Ectodermal cell (in vitro differentiated cells): ENCODE measurements around the gene AOAH.
"Not testable (repeated sequence)": the region's sequence is repeated elsewhere in the genome, so short reads cannot be mapped to it uniquely, and the experiment has no call there.

ENCODE experiments used
- H3K27ac ChIP-seq: 2 replicates; pipeline ENCODE4 v1.7.0; 2013; ENCODE audit warnings: mild to moderate bottlenecking, low read depth, low read length; ENCODE audit not compliant: insufficient read depth, poor library complexity, severe bottlenecking
- H3K27me3 ChIP-seq: 2 replicates; pipeline ENCODE4 v1.7.0; 2013; ENCODE audit warnings: mild to moderate bottlenecking, low read length; ENCODE audit not compliant: insufficient read depth, control insufficient read depth, poor library complexity, severe bottlenecking
- H3K36me3 ChIP-seq: one replicate; pipeline ENCODE4 v1.7.0; 2013; ENCODE audit warnings: low read length; ENCODE audit not compliant: control insufficient read depth, insufficient read depth
- H3K4me1 ChIP-seq: one replicate; pipeline ENCODE4 v1.7.0; 2013; ENCODE audit warnings: low read length; ENCODE audit not compliant: control insufficient read depth, insufficient read depth
- H3K4me3 ChIP-seq: 2 replicates; pipeline ENCODE4 v1.7.0; 2013; ENCODE audit warnings: low read depth, low read length, control low read depth; ENCODE audit not compliant: insufficient read depth
- H3K9me3 ChIP-seq: 2 replicates; pipeline ENCODE4 v1.7.0; 2013; ENCODE audit warnings: mild to moderate bottlenecking, low read length, moderate library complexity; ENCODE audit not compliant: control insufficient read depth
- WGBS, 2 experiments: methylation state at CpG; one replicate each; pipeline ENCODE4 v1.1.7; 2013; ENCODE audit warnings: missing lambda C conversion rate in 2 of 2; 5-methylcytosine and 5-hydroxymethylcytosine counted together

The AOAH gene

DNA sequence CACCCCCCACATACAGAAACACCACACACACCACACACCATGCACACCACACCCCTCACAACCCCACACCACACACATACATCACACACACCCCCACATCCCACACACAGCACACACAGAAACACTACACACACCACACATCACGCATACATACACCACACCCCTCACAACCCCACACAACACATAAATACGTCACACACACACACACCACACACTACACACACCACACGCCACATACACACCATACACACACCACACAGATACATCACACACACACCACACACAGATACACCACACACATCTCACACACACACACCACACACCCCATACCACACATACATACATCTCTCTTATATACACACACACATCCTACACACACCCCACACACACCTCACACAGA lies 208.4 kb downstream of the AOAH start:
- Histone ChIP-seq H3K4me3 (no peak overlapping the region), H3K36me3 (no peaks in the 10 kb centered on the region), H3K27ac (no peak overlapping the region), H3K4me1 (peaks cover 8% of the 10 kb centered on the region), H3K9me3 (no peaks in the 10 kb centered on the region), H3K27me3 (no peaks in the 10 kb centered on the region)
- 88 to 90% methylated on average over 3 of the region's 3 CpGs for WGBS, 2 experiments

DNA sequence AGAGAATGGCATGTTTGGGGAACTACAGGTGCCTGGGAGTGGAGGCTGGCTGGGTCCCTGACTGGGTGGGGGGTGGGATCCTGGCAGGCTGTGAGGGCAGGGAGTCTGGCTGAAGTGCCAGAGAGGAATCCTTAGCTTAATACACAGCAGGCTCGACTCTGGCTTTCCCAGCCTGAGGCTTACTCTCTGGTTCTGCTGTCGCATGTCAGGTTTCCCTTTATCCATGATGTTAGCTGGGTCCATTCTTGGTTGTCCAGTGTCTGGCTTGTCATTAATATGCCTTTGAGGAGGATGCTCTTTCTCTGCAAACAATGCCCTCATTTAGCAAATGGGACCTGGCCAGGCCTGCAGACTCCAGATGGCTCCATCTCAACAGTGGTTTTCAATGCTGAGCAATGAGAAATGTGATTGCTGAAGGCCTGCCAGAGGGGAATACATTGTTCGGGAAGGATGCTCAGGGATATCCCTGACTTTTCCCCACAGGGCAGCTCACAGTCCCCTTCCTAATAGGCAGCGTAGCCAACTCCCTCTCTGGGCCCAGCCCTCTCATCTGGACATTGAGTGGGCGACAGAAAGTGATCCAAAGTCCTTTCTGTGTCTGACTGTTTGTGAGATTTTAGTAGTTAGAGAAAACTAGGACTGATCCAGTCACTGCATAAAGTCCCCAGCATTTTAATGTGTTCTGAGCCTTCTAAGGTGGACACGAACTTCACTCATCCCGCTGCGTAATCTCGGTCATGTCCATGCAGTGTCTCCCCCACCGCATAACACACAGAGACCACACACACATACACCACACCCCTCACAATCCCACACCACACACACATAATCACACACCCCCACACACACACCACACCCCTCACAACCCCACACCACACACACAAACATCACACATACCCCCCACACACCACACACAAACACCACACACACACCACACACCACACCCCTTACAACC lies 209.7 kb downstream of the AOAH start:
- H3K36me3 ChIP-seq, result no peaks in the 10 kb centered on the region
- H3K27me3 ChIP-seq, result no peaks in the 10 kb centered on the region
- peaks cover 8% of the 10 kb centered on the region for H3K4me1 ChIP-seq
- H3K4me3 ChIP-seq, result no peak overlapping the region
- 87 to 91% methylated on average over 10 of the region's 10 CpGs for WGBS, 2 experiments
- peak overlapping the region; percentile 6 for H3K27ac ChIP-seq
- no peaks in the 10 kb centered on the region for H3K9me3 ChIP-seq

DNA sequence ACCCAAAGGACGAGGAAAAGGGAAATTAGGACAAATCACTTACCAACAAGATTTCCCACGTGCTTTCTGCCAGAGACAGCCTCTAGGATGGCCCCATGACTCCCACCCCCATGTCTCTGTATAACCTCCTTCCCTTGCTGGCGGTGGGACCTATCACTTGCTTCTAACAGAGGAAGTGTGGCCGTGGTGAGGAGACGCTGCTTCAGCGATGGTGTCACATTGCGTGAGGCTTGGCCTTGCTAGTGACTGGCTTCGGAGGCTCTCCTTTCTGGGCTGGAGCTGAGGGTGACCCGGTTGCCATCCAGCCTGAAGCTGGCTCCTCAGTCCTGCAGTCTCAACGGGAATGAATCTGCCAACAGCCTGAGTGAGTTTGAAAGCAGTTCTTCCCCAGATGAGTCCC lies 210.9 kb downstream of the AOAH start:
- Histone ChIP-seq H3K36me3 (no peaks in the 10 kb centered on the region), H3K9me3 (no peaks in the 10 kb centered on the region)

DNA sequence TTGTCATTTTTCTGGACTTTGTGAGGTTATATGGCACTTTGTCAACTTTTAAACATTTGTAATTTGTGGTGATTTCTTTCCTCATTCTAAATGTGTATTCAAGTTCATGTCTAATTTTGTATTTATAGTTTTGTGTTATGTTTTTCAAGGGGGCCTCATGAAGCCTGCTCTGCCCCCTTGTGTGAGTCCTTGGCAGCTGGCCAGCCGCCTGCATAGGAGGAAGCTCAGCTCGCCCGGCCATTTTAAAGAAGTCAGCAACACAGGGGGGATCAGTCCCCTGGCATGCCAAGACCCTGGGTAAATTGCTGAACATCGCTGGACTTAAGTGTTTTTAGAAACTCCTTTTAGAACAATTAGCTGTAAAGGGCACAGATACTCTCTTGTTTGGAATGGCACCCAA lies 211.7 kb downstream of the AOAH start:
- Histone ChIP-seq H3K36me3 (no peaks in the 10 kb centered on the region), H3K27ac (no peak overlapping the region), H3K9me3 (no peaks in the 10 kb centered on the region), H3K4me1 (peaks cover 8% of the 10 kb centered on the region), H3K27me3 (no peaks in the 10 kb centered on the region), H3K4me3 (no peak overlapping the region)
- WGBS, 2 experiments, result 88 to 90% methylated on average over 4 of the region's 4 CpGs

More for the DNA sequence above, 210.9 kb downstream of the AOAH start:
- Histone ChIP-seq H3K27me3 (no peaks in the 10 kb centered on the region), H3K4me3 (no peak overlapping the region), H3K27ac (no peak overlapping the region), H3K4me1 (peaks cover 8% of the 10 kb centered on the region)
- WGBS, 2 experiments, result 95 to 96% methylated on average over 10 of the region's 10 CpGs

DNA sequence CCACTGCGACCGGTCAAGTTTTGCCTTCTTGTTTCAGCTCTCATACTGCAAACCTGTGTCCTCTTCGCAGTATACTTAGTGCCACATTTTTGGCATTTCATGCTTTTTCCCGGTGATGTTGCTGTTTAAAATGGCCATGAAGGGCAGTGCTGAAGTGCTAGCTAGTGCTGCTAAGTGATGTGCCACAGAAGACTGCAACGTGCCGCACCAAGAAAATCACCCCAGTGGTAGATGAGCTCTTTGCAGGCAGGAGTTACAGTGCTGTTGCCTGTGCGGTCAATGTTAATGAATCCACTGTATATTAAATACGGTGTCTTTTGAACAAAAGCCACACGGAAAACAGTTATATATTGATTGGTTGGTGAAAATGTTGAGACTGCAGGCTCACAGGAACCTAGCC lies 214.3 kb downstream of the AOAH start:
- no peaks in the 10 kb centered on the region for H3K27me3 ChIP-seq
- no peaks in the 10 kb centered on the region for H3K36me3 ChIP-seq
- 91% methylated on average over 9 of the region's 9 CpGs for WGBS, 2 experiments
- H3K9me3 ChIP-seq, result no peaks in the 10 kb centered on the region
- H3K27ac ChIP-seq, result no peak overlapping the region
- no peak overlapping the region for H3K4me3 ChIP-seq
- no peaks in the 10 kb centered on the region for H3K4me1 ChIP-seq

DNA sequence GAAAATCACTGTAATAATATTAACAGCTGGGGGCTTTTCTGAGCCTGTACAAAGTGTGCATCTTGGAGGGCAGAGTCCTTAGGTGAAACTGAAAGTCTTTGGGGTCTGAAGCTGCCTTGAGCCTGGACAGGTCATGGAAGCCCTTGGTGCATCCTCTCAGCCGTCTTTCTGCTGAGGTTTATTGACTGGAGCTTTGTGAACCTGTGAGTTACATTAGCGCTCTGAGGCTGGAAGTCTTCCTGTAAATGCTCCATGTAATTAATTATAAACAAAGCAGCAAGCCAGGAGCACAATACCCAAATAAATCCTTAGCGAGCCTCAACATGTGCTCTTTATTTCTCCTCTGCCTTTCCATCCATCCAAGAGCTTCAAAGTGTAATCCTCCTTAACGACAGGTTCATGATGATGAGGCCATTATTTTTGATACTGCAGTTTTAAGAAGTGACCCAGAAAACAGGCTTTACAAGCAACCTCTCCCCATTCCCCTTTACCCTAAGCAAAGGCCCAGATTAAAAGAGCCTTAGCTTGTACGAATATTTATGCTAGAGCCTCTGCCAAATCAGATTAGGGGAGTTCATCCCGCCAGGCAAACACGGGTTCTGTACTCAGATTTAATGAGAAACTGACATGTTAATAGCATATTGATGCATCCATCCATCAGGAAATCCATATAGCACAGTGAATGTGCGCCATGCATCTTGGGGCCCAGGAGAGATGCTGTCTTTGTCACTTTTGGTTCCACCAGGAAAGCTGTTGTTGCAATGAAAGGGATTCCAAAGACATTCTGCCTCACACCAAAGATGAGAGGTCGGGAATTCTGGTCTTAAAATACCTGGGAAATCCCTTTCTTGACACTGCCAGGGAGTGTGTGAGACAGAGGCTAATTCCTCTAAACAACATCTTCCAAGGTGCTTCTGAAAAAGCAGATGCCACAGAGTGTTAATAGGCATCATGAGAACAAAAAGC lies 216.5 kb downstream of the AOAH start:
- no peak overlapping the region for H3K4me3 ChIP-seq
- H3K9me3 ChIP-seq, result no peaks in the 10 kb centered on the region
- H3K4me1 ChIP-seq, result no peaks in the 10 kb centered on the region
- H3K27me3 ChIP-seq, result no peaks in the 10 kb centered on the region
- no peaks in the 10 kb centered on the region for H3K36me3 ChIP-seq
- H3K27ac ChIP-seq, result no peak overlapping the region
- 75 to 83% methylated on average over 9 of the region's 9 CpGs for WGBS, 2 experiments

DNA sequence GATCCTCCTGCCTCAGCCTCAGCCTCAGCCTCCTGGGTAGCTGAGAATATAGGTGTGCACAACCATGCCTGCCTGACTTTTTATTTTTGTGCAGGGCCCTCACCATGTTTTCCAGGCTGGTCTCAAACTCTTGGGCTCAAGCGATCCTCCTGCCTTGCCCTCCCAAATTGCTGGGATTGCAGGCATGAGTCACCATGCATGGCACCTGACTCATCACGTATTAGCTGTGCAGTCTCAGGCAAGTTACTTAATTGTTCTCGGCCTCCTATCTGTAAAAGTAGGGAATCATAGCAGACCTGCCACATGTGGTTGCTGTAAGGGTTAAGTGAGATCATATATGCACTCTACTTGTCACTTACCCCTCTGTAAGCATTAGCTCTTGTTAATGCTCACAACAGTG lies 217.5 kb downstream of the AOAH start:
- H3K27ac ChIP-seq, result no peak overlapping the region
- WGBS, 2 experiments, result 93 to 98% methylated on average over 3 of the region's 3 CpGs

DNA sequence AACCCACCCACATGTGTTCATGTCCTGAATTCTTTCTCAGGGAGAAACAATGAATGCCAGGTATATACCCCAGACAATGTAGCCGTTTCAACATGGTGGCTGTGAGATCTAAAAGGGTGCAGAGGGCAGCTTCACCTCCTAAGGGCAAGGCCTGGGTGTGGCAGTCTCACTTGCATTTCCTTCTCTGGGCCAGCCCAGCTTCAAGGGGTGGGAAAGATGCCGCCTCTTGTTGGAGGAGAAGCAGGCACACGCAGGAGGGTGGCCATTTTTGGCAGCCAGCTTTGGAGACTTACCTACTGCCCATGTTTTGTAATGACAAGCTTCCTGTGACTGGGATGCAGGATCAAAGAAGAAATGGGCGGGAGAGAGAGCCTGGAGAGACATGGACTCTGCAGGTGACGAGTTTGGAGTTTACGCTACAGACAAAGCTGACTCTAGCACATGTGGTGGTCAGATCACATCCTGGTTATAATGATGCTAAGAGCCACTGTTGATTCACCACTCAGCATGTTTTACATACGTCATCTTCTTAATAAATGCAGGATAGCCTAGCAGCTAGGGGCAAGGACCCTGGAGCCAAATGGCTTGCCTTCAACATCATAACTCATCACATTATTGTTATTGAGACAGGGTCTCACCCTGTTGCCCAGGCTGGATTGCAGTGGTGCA lies 218.0 kb downstream of the AOAH start:
- Histone ChIP-seq H3K4me3 (no peak overlapping the region), H3K9me3 (no peaks in the 10 kb centered on the region), H3K27me3 (no peaks in the 10 kb centered on the region), H3K4me1 (no peaks in the 10 kb centered on the region), H3K36me3 (no peaks in the 10 kb centered on the region), H3K27ac (no peak overlapping the region)
- WGBS, 2 experiments, result 93 to 94% methylated on average over 7 of the region's 7 CpGs

More for the DNA sequence above, 217.5 kb downstream of the AOAH start:
- H3K4me3 ChIP-seq, result no peak overlapping the region
- no peaks in the 10 kb centered on the region for H3K4me1 ChIP-seq
- H3K27me3 ChIP-seq, result no peaks in the 10 kb centered on the region
- no peaks in the 10 kb centered on the region for H3K36me3 ChIP-seq
- no peaks in the 10 kb centered on the region for H3K9me3 ChIP-seq

DNA sequence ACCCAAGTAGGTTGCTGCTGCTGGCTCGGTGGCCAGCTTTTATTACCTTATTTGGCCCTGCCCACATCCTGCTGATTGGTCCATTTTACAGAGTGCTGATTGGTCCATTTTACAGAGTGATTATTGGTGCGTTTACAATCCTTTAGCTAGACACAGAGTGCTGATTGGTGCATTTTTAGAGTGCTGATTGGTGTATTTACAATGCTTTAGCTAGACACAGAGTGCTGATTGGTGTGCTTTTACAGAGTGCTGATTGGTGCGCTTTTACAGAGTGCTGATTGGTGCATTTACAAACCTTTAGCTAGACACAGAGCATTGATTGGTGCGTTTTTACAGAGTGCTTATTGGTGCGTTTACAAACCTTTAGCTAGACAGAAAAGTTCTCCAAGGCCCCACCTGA lies 219.7 kb downstream of the AOAH start:
- not testable (repeated sequence) for H3K9me3 ChIP-seq, H3K36me3 ChIP-seq, H3K4me3 ChIP-seq, H3K27me3 ChIP-seq, H3K4me1 ChIP-seq, H3K27ac ChIP-seq
- 94 to 95% methylated on average over 5 of the region's 5 CpGs for WGBS, 2 experiments
